Lung (tissue), 12 donors: ENCODE measurements around the gene PCDHGA7. TPM values are rescaled to one million over a fixed set of nuclear protein-coding genes. Genes with fewer than 3 reads are reported as not detected.
"Not testable (repeated sequence)": the region's sequence is repeated elsewhere in the genome, so short reads cannot be mapped to it uniquely, and the experiment has no call there.

Experiments
- ATAC-seq: fragments of 200-7000 bp; cut with Tn5 transposase; one replicate; pipeline ENCODE4 v1.9.1; 2020; ENCODE audit warnings: moderate number of reproducible peaks; ENCODE audit not compliant: insufficient read depth, low FRiP score
- DNase-seq, 3 donors: peaks; one replicate each; pipeline ENCODE4 v3.0.0-alpha.2; 2013 to 2017
- H3K27ac ChIP-seq, 2 donors: one replicate each; pipeline ENCODE4 v1.5.1; 2013; ENCODE audit warnings: mild to moderate bottlenecking in 2 of 2, moderate library complexity in 2 of 2, control low read depth in 1 of 2, inconsistent platforms in 1 of 2, low read depth in 1 of 2, low read length in 1 of 2
- H3K27me3 ChIP-seq, 3 donors: one replicate each; pipeline ENCODE4 v1.5.1; 2013; ENCODE audit warnings: low read length in 2 of 3; ENCODE audit not compliant: control insufficient read depth in 3 of 3, insufficient read depth in 3 of 3
- H3K36me3 ChIP-seq, 4 donors: one replicate each; pipeline ENCODE4 v1.5.1; 2013; ENCODE audit warnings: low read length in 4 of 4, mild to moderate bottlenecking in 1 of 4, moderate library complexity in 1 of 4; ENCODE audit not compliant: control insufficient read depth in 4 of 4, insufficient read depth in 4 of 4
- H3K4me1 ChIP-seq, 5 donors: one replicate each; pipeline ENCODE4 v1.5.1; 2013; ENCODE audit warnings: low read length in 5 of 5, mild to moderate bottlenecking in 2 of 5, moderate library complexity in 1 of 5; ENCODE audit not compliant: control insufficient read depth in 5 of 5, insufficient read depth in 5 of 5
- H3K4me3 ChIP-seq: one replicate; pipeline ENCODE4 v1.5.1; 2013; ENCODE audit warnings: mild to moderate bottlenecking, control low read depth, moderate library complexity
- H3K9ac ChIP-seq, 2 donors: one replicate each; pipeline ENCODE4 v1.5.1; 2013; ENCODE audit warnings: low read length in 2 of 2, control low read depth in 1 of 2; ENCODE audit not compliant: insufficient read depth in 1 of 2
- H3K9me3 ChIP-seq, 4 donors: one replicate each; pipeline ENCODE4 v1.5.1; 2013; ENCODE audit warnings: low read length in 3 of 4, mild to moderate bottlenecking in 1 of 4, moderate library complexity in 1 of 4; ENCODE audit not compliant: control insufficient read depth in 4 of 4, insufficient read depth in 3 of 4
- CTCF ChIP-seq: IDR thresholded peaks from 2 replicates; pipeline ENCODE4 v1.5.1; 2012; ENCODE audit warnings: mild to moderate bottlenecking; ENCODE audit errors: control extremely low read depth, extremely low read depth
- WGBS, 2 donors: extraction: QIAGEN DNeasy Blood & Tissue Kit; methylation state at CpG; one replicate each; pipeline ENCODE4 v1.1.7; 2013; 5-methylcytosine and 5-hydroxymethylcytosine counted together
- polyA plus RNA-seq, 2 donors: library from polyadenylated mRNA; stranded (reverse); fragments of 200-250 nt; gene quantifications; one replicate each; pipeline ENCODE4 v1.2.1, GENCODE V29; 2013
- total RNA-seq, 2 donors: library from RNA; depleted of rRNA in 1 of 2; stranded (reverse); fragments of >200 nt in 1 of 2; gene quantifications; one replicate each; pipeline ENCODE4 v1.2.1, GENCODE V29; 2014 to 2021
- donor health status: control.
- donor health status: control.
- donor health status: Bipolar disorder and iron deficiency.
- donor health status: healthy.
- donor health status: DM: yes; HTN: yes; CAD: no.

Gene PCDHGA7
- total and polyA plus RNA-seq, 4 donors = 0.23 to 6.3 (median 1.6) TPM

DNA sequence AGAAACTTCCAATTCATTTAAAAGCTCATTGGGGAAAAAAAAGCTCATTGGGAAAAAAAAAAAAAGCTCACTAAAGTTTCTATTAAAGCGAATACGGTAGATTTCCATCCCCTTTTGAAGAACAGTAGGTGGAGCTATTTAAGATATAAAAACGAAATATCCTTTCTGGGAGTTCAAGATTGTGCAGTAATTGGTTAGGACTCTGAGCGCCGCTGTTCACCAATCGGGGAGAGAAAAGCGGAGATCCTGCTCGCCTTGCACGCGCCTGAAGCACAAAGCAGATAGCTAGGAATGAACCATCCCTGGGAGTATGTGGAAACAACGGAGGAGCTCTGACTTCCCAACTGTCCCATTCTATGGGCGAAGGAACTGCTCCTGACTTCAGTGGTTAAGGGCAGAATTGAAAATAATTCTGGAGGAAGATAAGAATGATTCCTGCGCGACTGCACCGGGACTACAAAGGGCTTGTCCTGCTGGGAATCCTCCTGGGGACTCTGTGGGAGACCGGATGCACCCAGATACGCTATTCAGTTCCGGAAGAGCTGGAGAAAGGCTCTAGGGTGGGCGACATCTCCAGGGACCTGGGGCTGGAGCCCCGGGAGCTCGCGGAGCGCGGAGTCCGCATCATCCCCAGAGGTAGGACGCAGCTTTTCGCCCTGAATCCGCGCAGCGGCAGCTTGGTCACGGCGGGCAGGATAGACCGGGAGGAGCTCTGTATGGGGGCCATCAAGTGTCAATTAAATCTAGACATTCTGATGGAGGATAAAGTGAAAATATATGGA is 48.0 kb downstream of the PCDHGA7 start, which contains the start of gene PCDHGA12:
PCDHGA12 (plus strand) TSS at position 176 of the 782 bp plus-strand sequence; CDS start at position 429, 253 bp downstream.
- DNase-seq = peak; percentile 53 to 67 (median 64)
- ATAC-seq = no peak
- WGBS, 2 donors = 11 to 13% methylated on average over 33 of the region's 33 CpGs
- TF ChIP-seq CTCF = peak; percentile 29
- Histone ChIP-seq H3K27ac (no peak within 1 kb of the TSS), H3K9me3 (peaks cover 0 to 58% (median 26%) of the 10 kb centered on the region in 4 donors), H3K4me3 (no peak within 1 kb of the TSS), H3K9ac (no peak within 1 kb of the TSS), H3K36me3 (peaks cover 0 to 36% (median 0%) of the 10 kb centered on the region in 4 donors), H3K4me1 (peaks cover 0 to 5% (median 0%) of the 10 kb centered on the region in 5 donors), H3K27me3 (no peaks in the 10 kb centered on the region)

GRCh38 chr5:141431286-141431685 is 48.7 kb downstream of the PCDHGA7 start:
- no peak for ATAC-seq
- H3K9me3 ChIP-seq = peaks cover 0 to 53% (median 24%) of the 10 kb centered on the region in 4 donors
- WGBS, 2 donors = 16% methylated on average over 37 of the region's 37 CpGs

DNA sequence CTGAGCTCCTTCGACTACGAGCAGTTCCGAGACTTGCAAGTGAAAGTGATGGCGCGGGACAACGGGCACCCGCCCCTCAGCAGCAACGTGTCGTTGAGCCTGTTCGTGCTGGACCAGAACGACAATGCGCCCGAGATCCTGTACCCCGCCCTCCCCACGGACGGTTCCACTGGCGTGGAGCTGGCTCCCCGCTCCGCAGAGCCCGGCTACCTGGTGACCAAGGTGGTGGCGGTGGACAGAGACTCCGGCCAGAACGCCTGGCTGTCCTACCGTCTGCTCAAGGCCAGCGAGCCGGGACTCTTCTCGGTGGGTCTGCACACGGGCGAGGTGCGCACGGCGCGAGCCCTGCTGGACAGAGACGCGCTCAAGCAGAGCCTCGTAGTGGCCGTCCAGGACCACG is 49.8 kb downstream of the PCDHGA7 start:
- peaks cover 4 to 46% (median 19%) of the 10 kb centered on the region in 4 donors for H3K9me3 ChIP-seq
- DNase-seq, ATAC-seq, H3K27ac ChIP-seq, H3K4me3 ChIP-seq, H3K4me1 ChIP-seq, H3K9ac ChIP-seq, H3K27me3 ChIP-seq: not testable (repeated sequence)
- H3K36me3 ChIP-seq = peaks cover 0 to 19% (median 0%) of the 10 kb centered on the region in 4 donors
- 34 to 41% methylated on average over 33 to 38 of the region's 38 CpGs for WGBS, 2 donors

More at GRCh38 chr5:141431286-141431685, 48.7 kb downstream of the PCDHGA7 start:
- H3K36me3 ChIP-seq = peaks cover 0 to 28% (median 0%) of the 10 kb centered on the region in 4 donors
- H3K4me1 ChIP-seq = peaks cover 0 to 5% (median 0%) of the 10 kb centered on the region in 5 donors
- no peak overlapping the region for H3K27ac ChIP-seq
- DNase-seq = no peak
- H3K4me3 ChIP-seq = no peak overlapping the region
- no peak overlapping the region for H3K9ac ChIP-seq
- no peak for TF ChIP-seq CTCF
- H3K27me3 ChIP-seq = no peaks in the 10 kb centered on the region

DNA sequence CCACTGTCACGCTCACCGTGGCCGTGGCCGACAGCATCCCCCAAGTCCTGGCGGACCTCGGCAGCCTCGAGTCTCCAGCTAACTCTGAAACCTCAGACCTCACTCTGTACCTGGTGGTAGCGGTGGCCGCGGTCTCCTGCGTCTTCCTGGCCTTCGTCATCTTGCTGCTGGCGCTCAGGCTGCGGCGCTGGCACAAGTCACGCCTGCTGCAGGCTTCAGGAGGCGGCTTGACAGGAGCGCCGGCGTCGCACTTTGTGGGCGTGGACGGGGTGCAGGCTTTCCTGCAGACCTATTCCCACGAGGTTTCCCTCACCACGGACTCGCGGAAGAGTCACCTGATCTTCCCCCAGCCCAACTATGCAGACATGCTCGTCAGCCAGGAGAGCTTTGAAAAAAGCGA is 50.2 kb downstream of the PCDHGA7 start:
- H3K36me3 ChIP-seq = peaks cover 0 to 15% (median 0%) of the 10 kb centered on the region in 4 donors
- not testable (repeated sequence) for ATAC-seq, H3K27ac ChIP-seq, H3K4me1 ChIP-seq, H3K9ac ChIP-seq, DNase-seq, H3K27me3 ChIP-seq, H3K4me3 ChIP-seq
- H3K9me3 ChIP-seq = peaks cover 4 to 43% (median 16%) of the 10 kb centered on the region in 4 donors
- 27 to 31% methylated on average over 24 to 29 of the region's 29 CpGs for WGBS, 2 donors
